ENCODE data around the gene LSAMP.
A peak's percentile ranks its signal among the peaks of the same experiment; 100 is the strongest.
"Not testable (repeated sequence)": the region's sequence is repeated elsewhere in the genome, so short reads cannot be mapped to it uniquely, and the experiment has no call there.

The LSAMP gene

DNA sequence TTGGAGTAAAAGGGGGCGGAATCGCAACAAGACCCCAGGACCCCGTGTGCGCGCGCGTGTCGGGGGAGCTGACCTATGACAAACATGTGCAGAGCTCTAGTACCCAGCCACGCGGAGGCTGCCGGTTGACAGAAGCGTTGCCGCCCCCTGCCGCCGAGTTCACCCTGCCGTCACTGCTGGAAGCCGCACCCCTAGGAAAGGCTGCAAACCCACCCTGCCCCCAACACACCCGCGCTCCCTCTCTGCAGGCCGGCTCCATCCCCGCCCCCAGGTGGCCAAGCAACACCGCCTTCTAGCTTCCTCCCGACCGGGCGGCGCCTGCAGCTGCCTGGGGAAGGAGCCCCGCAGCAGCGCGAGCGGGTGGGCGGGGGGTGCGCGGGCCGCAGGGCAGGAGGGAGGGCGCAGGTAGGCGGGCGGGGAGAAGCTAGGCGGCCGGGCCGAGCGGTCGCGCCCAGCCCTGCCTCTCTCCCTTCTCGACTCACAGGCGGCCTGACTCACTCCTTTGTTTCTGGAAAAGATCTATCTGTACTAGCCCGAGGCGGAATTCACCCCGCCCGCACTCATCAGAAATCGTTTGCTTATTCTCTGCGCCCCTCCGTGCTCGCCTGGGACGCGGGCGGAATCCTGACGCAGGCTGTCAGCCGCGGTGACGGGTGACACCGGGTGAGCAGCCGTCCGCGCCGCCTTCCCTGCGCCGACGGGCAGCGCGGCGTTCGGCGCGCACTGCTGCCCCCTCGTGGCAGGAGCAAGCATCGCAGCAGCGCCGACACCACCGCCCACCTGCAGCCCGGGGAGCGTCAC lies 661.1 kb downstream of the LSAMP start:
- DNase-seq = peak; percentile 38

DNA sequence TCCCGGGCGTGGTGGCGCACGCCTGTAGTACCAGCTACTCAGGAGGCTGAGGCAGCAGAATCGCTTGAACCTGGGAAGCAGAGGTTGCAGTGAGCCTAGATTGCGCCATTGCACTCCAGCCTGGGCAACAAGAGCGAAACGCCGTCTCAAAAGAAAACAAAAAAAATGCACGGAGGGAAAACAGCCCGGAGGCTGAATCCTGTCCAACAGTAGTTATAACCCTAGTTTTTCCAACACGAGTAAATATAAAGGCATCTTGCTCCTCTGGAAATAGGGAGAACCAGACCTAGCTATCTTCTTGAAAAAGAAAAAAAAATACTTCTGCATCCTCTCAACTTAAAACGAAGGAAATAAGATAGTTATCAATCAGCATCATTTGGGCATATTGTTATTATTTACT lies 661.9 kb downstream of the LSAMP start:
- DNase-seq = not testable (repeated sequence)

DNA sequence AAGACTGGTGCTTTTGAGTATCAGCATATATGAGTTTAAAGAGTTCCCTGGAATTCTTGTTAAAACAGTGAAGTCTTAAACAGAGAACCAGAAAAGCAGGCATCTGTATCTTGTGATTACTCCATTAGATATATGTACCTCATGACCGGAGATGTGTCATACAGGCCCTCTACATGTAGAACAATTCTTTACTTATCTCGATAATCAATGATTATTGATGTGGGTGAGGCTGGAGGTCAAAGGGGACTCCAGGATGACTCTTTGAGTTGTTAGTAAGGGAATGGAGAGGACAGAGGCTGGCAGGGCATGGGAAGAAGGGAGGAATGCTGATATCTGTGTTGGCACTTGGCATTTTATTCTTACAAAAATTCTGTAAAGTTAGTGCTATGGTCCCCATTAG lies 666.3 kb downstream of the LSAMP start:
- DNase-seq = no peak

DNA sequence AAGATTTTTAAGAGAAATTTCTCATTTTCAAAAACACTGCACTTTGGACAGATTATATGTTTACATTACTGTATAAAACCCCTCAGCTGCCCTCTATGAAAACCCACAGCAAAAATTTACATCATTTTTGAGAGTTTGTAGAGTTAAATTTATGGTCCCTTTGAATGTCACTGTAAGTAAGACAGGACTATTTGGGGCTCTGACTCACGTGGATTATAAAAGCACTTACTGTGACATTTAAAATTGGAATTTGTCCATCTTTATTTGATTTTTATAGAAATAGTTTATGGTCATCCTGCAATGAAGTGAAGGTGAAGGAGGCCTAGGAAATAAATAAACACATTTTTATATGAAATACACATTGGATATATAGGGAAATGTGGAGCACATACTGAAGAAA lies 672.3 kb downstream of the LSAMP start:
- DNase-seq = no peak

DNA sequence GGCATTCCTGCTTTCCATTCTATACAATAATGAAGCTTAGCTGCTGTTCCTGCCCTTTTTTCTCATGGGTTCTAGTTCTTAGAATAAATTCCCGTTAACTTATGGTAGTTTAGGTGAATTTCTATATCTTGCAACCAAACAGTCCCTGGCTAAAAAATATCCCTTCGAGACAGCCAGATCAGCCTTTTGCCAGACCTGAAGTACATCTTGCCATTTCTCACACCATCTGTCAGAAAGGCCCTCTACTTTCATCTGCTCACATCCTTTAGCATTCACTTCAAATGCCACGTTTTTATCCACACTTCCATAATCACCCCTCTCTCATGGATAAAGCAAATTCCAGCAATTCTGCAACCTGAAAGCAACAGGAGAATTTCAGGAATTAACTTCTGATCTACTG lies 676.6 kb downstream of the LSAMP start:
- DNase-seq = no peak

DNA sequence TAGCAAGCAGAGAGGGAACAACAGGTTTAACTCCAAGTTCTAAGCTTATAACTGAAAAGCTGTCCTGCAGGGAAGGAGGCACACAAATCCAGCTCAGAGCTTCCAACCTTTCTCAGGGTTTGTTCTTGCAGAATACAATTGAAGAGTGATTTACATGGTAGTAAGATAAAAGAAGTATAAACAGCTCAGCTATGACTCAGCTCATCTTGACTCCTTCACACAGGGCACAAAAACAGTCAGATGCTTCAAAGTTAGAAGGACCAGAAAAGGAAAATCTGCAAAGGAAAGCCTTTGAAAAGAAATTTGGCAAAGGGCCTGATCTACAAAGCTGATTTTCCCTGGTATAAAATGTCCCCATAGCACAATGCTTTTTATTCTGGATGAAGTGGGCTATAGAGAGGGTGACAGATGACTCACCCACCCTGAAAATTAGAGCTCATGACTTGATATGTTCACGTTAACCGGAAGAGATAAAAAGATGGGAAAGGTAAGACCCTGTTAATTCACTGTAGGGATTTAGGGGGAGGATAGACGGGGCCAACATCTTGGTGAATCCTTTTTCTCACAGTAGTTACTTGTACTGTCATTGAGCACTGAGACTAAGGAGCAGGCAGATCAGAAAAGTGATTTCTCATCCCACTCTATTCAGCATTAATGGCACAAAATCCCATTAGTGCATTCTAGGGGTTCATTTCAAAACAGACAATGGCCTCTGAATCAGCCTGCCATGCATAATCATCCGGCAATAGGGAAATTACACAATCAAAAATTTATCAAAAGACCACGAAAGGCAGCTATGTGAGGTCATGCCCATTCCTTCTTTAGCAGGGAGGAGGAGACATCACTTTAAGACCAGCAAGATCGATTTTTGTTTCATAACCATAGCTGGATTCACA lies 678.5 kb downstream of the LSAMP start:
- DNase-seq = no peak

DNA sequence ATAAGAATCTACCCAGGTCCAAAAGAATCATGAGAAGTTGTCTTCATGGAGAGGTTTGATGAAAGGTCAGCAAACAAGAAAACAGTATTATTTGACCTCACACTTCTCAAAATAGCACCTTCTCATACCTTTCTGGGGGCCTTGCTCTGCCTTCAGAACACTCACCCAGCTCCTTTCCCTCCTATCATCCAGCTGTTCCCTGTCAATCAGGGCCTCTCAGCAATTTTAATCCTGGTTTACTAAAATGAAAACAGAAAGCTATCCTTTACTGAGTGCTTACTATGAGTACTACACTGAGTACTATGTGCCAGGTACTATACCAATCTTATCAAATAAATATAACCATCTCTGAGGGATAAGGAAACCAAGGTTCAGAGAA lies 683.4 kb downstream of the LSAMP start:
- no peak for DNase-seq

DNA sequence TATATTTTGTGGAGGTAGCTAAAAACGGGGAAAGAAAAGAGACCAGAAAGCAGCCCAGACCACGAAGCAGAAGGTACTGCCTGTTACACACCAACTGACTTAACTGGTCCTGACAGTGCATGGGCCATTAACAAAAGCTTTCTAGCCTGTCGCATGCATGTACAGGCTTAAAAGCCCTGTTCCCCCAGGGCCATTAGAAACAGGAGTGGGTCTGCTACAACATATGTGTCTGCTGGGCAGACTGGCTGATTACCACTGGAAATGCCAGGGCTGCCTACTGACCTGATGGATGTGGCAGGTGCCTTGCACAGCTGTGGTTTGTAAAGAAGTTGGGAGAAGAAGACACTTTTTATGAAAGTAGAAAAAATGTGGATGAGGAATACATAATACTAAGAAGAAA lies 684.6 kb downstream of the LSAMP start:
- no peak for DNase-seq

DNA sequence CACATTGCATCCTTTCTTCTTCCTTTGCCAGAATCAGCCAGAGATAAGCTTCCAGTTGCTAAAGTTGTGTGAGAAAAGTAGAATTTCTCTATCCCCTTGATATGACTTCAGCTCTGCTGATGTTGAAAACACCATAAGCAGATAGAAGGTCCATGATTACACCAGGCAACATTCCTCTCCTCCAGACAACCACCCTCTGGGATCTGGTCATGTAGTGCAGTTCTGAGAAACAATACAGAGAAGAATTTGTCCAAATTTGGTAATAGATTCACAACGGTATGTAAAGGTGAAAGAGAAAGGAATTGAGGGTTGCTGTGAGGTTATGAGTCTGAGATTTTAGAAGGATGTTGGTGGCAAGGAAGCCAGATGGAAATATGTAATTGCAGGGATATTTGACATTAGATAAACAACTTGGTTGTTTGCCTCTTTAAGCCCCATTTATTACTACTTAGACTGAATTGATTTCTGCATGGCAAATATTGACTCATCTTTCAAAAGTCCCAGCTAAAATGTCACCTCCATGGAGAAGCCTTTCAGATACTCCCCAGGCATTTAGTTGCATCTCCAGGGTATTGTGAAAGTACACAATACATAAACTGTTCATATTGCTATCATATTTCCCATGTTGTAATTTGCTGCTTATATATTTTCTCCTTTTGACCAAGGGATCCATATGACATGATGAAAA lies 687.1 kb downstream of the LSAMP start:
- no peak for DNase-seq

DNA sequence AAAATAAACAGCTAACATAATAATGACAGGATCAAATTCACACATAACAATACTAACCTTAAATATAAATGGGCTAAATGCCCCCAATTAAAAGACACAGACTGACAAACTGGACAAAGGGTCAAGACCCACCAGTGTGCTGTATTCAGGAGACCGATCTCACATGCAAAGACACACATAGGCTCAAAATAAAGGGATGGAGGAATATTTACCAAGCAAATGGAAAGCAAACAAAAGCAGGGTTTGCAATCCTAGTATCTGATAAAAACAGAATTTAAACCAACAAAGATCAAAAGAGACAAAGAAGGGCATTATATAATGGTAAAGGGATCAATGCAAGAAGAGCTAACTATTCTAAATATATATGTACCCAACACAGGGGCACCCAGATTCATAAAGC lies 692.3 kb downstream of the LSAMP start:
- not testable (repeated sequence) for DNase-seq

All from GF-D8 (cell line).